Caco-2 (cell line): ENCODE measurements around the gene SLC25A21. TPM values are rescaled to one million over a fixed set of nuclear protein-coding genes. Genes with fewer than 3 reads are reported as not detected.

Experiments
- BruUV-seq: library from RNA; stranded (reverse); fragments of 400-500 nt; replicated peaks from 2 replicates; lab custom pipeline; 2021; lab: Mats Ljungman, UMichigan
- CTCF ChIA-PET: fragments of 300-600 bp; sonication (Branson Sonifier 250); formaldehyde crosslinking; loops from one replicate; lab custom pipeline; 2022; ENCODE audit warnings: antibody characterized with exemption; lab: Charles Lee
- POLR2A ChIA-PET: fragments of 300-600 bp; sonication (Branson Sonifier 250); formaldehyde crosslinking; loops from one replicate; lab custom pipeline; 2022; ENCODE audit warnings: antibody characterized with exemption; lab: Charles Lee
- DNase-seq, 2 experiments: peaks; one replicate each; pipeline versions ENCODE4 v3.0.0 to v3.0.0-alpha.2; 2020 to 2022
- H3K27me3 ChIP-seq: replicated peaks from 2 replicates; pipeline ENCODE4 v1.6.0; 2011; ENCODE audit warnings: low read length; ENCODE audit not compliant: control insufficient read depth, insufficient read depth
- H3K36me3 ChIP-seq: 2 replicates; pipeline ENCODE4 v1.5.1; 2011; ENCODE audit warnings: low read length; ENCODE audit not compliant: control insufficient read depth, insufficient read depth
- H3K4me1 ChIP-seq: fragments of 250-450 bp; sonication (Bioruptor Pico); 2 replicates; pipeline ENCODE4 v1.5.1; 2020; ENCODE audit warnings: mild to moderate bottlenecking
- H3K4me3 ChIP-seq: 2 replicates; pipeline ENCODE4 v1.5.1; 2011; ENCODE audit warnings: low read depth, mild to moderate bottlenecking, control low read depth, low read length
- H3K9me3 ChIP-seq: fragments of 250-450 bp; sonication (Bioruptor Pico); 2 replicates; pipeline ENCODE4 v1.5.1; 2020; ENCODE audit warnings: mild to moderate bottlenecking, moderate library complexity
- H3K27ac Mint-ChIP-seq: one replicate; pipeline ENCODE4 v1.8.0; 2022; ENCODE audit warnings: mixed read lengths; ENCODE audit not compliant: unreplicated experiment
- H3K27me3 Mint-ChIP-seq: one replicate; pipeline ENCODE4 v1.8.0; 2022; ENCODE audit warnings: mixed read lengths; ENCODE audit not compliant: insufficient read depth, unreplicated experiment
- H3K36me3 Mint-ChIP-seq: one replicate; pipeline ENCODE4 v1.8.0; 2022; ENCODE audit warnings: mild to moderate bottlenecking, mixed read lengths; ENCODE audit not compliant: insufficient read depth, unreplicated experiment
- H3K4me1 Mint-ChIP-seq: one replicate; pipeline ENCODE4 v1.8.0; 2022; ENCODE audit warnings: low read depth, mixed read lengths; ENCODE audit not compliant: unreplicated experiment
- H3K4me3 Mint-ChIP-seq: one replicate; pipeline ENCODE4 v1.8.0; 2022; ENCODE audit warnings: mild to moderate bottlenecking, moderate library complexity, mixed read lengths; ENCODE audit not compliant: unreplicated experiment
- H3K9me3 Mint-ChIP-seq: one replicate; pipeline ENCODE4 v1.8.0; 2022; ENCODE audit warnings: mixed read lengths; ENCODE audit not compliant: unreplicated experiment
- intact Hi-C: fragments of 100-400 bp; cut with micrococcal nuclease; formaldehyde crosslinking; loops from one replicate; pipeline ENCODE4 v1.10.0; 2022; ENCODE audit not compliant: unreplicated experiment
- total RNA-seq: library from RNA; stranded (reverse); gene quantifications from 2 replicates; pipeline ENCODE4 v1.2.3, GENCODE V29; 2022
- TF ChIP-seq, protein P1 (sequence below), 2 experiments: fragments of 200-600 bp in 1 of 2; IDR thresholded peaks; 1 replicate in 1 of 2; 2 replicates in 1 of 2; pipeline versions ENCODE4 v1.5.1 to v1.8.0; 2011 to 2022; ENCODE audit warnings: antibody characterized with exemption in 1 of 2, control low read depth in 1 of 2, inconsistent platforms in 1 of 2, low read depth in 1 of 2, low read length in 1 of 2, mild to moderate bottlenecking in 1 of 2, moderate library complexity in 1 of 2; ENCODE audit not compliant: insufficient read depth in 1 of 2, severe bottlenecking in 1 of 2, unreplicated experiment in 1 of 2

SLC25A21 gene
- total RNA-seq, 1 experiment from 2014 or later = 3.2 TPM

DNA sequence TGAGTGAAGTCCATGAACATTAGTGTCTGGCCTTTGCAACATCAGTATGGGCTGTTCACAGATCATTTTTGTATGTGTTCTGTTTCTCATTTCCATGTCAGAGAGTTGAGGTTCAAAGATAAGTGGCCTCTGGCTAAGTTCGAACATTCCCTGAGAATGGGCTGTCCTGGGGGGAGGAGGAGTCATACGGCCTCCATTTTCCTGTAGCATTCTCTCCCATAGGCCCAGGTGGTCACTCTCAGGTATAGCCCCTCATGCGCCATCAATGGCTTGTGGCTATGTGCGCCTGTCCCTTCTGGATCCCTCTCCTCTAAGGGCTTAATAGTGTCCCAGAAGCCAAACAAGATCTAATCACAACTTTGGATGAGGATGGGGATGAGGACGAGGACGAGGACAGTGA, 345.8 kb downstream of the SLC25A21 start:
- Mint-ChIP-seq H3K4me1 (no peaks in the 10 kb centered on the region), H3K27ac (no peak overlapping the region), H3K27me3 (no peaks in the 10 kb centered on the region), H3K36me3 (no peaks in the 10 kb centered on the region), H3K4me3 (no peak overlapping the region), H3K9me3 (no peaks in the 10 kb centered on the region)
- Histone ChIP-seq H3K4me1 (no peaks in the 10 kb centered on the region), H3K27me3 (no peaks in the 10 kb centered on the region), H3K9me3 (no peaks in the 10 kb centered on the region), H3K36me3 (no peaks in the 10 kb centered on the region), H3K4me3 (no peak overlapping the region)
- ChIA-PET CTCF (no interaction called here), POLR2A (no interaction called here)
- no peak for DNase-seq
- BruUV-seq = no TSS peak
- intact Hi-C loops = no loop called here
- TF ChIP-seq, protein P1, sequence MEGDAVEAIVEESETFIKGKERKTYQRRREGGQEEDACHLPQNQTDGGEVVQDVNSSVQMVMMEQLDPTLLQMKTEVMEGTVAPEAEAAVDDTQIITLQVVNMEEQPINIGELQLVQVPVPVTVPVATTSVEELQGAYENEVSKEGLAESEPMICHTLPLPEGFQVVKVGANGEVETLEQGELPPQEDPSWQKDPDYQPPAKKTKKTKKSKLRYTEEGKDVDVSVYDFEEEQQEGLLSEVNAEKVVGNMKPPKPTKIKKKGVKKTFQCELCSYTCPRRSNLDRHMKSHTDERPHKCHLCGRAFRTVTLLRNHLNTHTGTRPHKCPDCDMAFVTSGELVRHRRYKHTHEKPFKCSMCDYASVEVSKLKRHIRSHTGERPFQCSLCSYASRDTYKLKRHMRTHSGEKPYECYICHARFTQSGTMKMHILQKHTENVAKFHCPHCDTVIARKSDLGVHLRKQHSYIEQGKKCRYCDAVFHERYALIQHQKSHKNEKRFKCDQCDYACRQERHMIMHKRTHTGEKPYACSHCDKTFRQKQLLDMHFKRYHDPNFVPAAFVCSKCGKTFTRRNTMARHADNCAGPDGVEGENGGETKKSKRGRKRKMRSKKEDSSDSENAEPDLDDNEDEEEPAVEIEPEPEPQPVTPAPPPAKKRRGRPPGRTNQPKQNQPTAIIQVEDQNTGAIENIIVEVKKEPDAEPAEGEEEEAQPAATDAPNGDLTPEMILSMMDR (IDR thresholded peaks at IDR 0.05; ENCODE audit: insufficient read depth in 1 of 2, low read depth in 1 of 2, low read length in 1 of 2, severe bottlenecking in 1 of 2, unreplicated experiment in 1 of 2) = no peak

DNA sequence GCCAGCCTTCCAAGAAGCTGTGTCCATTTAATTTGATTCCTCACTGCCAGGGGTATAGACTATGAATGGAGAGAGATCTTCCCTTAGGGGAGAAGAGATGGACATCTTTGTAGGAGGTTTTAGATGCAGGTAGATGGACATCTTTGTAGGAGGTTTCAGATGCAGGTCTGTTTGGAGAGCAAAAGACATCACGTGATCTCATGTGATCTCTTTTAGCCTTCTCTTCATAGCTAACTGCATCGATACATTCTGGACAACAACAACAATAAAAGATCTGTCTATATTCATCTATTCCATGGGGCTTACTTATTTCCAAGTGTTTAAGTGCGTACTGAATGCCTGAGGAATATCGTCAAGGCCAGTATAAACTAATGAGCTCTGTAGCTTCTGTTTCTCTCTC, 347.6 kb downstream of the SLC25A21 start:
- ChIA-PET CTCF (interaction anchor here (0.6 kb wide), 1 partner anchor 55 kb away, joined by 3 read pairs; no protein-coding TSS in a partner anchor), POLR2A (no interaction called here)
- Mint-ChIP-seq H3K36me3 (no peaks in the 10 kb centered on the region), H3K4me1 (no peaks in the 10 kb centered on the region), H3K9me3 (no peaks in the 10 kb centered on the region), H3K4me3 (no peak overlapping the region), H3K27me3 (no peaks in the 10 kb centered on the region), H3K27ac (no peak overlapping the region)
- no TSS peak for BruUV-seq
- no peak overlapping the region for H3K4me3 ChIP-seq
- no peak for DNase-seq
- no peaks in the 10 kb centered on the region for H3K9me3 ChIP-seq
- no peaks in the 10 kb centered on the region for H3K27me3 ChIP-seq
- intact Hi-C loops = no loop called here
- TF ChIP-seq, protein P1 (IDR thresholded peaks at IDR 0.05; ENCODE audit: insufficient read depth in 1 of 2, low read depth in 1 of 2, low read length in 1 of 2, severe bottlenecking in 1 of 2, unreplicated experiment in 1 of 2) = no peak
- H3K36me3 ChIP-seq = no peaks in the 10 kb centered on the region
- no peaks in the 10 kb centered on the region for H3K4me1 ChIP-seq

DNA sequence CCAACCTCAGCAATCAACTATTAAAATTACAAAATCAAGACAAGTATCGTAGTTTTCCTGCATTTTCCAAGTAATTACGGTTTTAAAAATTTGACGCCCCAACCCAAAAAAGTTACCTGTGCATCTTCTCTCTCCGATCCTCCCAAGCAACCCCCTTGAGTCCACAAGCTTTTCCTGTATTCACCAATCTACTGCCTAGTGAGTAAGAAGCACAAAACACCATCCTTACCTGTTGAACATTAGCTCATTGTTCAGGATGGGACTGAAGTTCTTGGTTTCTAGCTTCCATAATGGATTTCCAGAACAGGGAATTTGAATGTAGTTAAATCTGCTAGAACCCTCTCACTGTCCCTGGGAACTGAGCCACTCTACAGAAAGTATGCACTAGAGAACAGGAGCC, 348.8 kb downstream of the SLC25A21 start:
- TF ChIP-seq, protein P1 (IDR thresholded peaks at IDR 0.05; ENCODE audit: insufficient read depth in 1 of 2, low read depth in 1 of 2, low read length in 1 of 2, severe bottlenecking in 1 of 2, unreplicated experiment in 1 of 2) = no peak
- POLR2A ChIA-PET = no interaction called here
- DNase-seq = no peak
- Histone ChIP-seq H3K36me3 (no peaks in the 10 kb centered on the region), H3K9me3 (no peaks in the 10 kb centered on the region), H3K4me3 (no peak overlapping the region), H3K27me3 (no peaks in the 10 kb centered on the region), H3K4me1 (no peaks in the 10 kb centered on the region)
- no peak overlapping the region for H3K27ac Mint-ChIP-seq
- no peaks in the 10 kb centered on the region for H3K9me3 Mint-ChIP-seq
- CTCF ChIA-PET = interaction anchor here (0.5 kb wide), 1 partner anchor 36 kb away, joined by 3 read pairs; no protein-coding TSS in a partner anchor
- H3K4me1 Mint-ChIP-seq = no peaks in the 10 kb centered on the region
- H3K4me3 Mint-ChIP-seq = no peak overlapping the region
- intact Hi-C loops = no loop called here
- H3K36me3 Mint-ChIP-seq = no peaks in the 10 kb centered on the region
- H3K27me3 Mint-ChIP-seq = no peaks in the 10 kb centered on the region
- no TSS peak for BruUV-seq
